ENCODE results near the gene SNRNP48.

DNA sequence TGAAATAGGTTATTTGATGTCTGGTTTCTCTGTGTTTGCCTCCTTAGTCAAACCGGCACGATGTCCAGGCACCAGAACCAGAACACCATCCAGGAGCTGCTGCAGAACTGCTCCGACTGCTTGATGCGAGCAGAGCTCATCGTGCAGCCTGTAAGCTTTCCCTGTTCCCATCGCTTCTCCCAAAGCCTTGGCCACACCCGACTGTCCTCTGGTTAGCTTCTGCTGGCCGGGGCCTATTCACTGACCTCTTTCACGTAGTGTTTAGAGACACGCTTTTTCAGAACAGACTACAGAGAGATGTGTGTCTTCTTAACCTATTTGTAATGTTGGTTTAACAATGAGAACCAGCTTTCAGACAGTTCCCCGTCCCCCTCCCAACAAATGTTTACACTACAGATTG is 34.3 kb upstream of the SNRNP48 start:
- TF ChIP-seq, protein P1, sequence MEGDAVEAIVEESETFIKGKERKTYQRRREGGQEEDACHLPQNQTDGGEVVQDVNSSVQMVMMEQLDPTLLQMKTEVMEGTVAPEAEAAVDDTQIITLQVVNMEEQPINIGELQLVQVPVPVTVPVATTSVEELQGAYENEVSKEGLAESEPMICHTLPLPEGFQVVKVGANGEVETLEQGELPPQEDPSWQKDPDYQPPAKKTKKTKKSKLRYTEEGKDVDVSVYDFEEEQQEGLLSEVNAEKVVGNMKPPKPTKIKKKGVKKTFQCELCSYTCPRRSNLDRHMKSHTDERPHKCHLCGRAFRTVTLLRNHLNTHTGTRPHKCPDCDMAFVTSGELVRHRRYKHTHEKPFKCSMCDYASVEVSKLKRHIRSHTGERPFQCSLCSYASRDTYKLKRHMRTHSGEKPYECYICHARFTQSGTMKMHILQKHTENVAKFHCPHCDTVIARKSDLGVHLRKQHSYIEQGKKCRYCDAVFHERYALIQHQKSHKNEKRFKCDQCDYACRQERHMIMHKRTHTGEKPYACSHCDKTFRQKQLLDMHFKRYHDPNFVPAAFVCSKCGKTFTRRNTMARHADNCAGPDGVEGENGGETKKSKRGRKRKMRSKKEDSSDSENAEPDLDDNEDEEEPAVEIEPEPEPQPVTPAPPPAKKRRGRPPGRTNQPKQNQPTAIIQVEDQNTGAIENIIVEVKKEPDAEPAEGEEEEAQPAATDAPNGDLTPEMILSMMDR (IDR thresholded peaks at IDR 0.05; ENCODE audit: poor library complexity, severe bottlenecking), result no peak
- TF ChIP-seq EP300 (conservative IDR thresholded peaks at IDR 0.05; ENCODE audit: poor library complexity, severe bottlenecking) (no peak), EZH2 (IDR thresholded peaks at IDR 0.05; ENCODE audit: borderline replicate concordance, insufficient read depth, low read length, poor library complexity, severe bottlenecking) (no peak), TAF1 (IDR thresholded peaks at IDR 0.05; ENCODE audit: low read depth) (no peak), RAD21 (conservative IDR thresholded peaks at IDR 0.05) (no peak), POLR2AphosphoS5 (IDR thresholded peaks at IDR 0.05) (no peak), MXI1 (conservative IDR thresholded peaks at IDR 0.05; ENCODE audit: poor library complexity, severe bottlenecking) (no peak)
- TF ChIP-seq, protein P2, sequence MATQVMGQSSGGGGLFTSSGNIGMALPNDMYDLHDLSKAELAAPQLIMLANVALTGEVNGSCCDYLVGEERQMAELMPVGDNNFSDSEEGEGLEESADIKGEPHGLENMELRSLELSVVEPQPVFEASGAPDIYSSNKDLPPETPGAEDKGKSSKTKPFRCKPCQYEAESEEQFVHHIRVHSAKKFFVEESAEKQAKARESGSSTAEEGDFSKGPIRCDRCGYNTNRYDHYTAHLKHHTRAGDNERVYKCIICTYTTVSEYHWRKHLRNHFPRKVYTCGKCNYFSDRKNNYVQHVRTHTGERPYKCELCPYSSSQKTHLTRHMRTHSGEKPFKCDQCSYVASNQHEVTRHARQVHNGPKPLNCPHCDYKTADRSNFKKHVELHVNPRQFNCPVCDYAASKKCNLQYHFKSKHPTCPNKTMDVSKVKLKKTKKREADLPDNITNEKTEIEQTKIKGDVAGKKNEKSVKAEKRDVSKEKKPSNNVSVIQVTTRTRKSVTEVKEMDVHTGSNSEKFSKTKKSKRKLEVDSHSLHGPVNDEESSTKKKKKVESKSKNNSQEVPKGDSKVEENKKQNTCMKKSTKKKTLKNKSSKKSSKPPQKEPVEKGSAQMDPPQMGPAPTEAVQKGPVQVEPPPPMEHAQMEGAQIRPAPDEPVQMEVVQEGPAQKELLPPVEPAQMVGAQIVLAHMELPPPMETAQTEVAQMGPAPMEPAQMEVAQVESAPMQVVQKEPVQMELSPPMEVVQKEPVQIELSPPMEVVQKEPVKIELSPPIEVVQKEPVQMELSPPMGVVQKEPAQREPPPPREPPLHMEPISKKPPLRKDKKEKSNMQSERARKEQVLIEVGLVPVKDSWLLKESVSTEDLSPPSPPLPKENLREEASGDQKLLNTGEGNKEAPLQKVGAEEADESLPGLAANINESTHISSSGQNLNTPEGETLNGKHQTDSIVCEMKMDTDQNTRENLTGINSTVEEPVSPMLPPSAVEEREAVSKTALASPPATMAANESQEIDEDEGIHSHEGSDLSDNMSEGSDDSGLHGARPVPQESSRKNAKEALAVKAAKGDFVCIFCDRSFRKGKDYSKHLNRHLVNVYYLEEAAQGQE (IDR thresholded peaks at IDR 0.05; ENCODE audit: borderline replicate concordance), result no peak

Measured in neural cell (in vitro differentiated cells).